Stomach (tissue), 4 donors: ENCODE results near the gene PGLYRP3.

ENCODE experiments used
- POLR2A ChIP-seq, 4 donors: fragments of 450-650 bp; IDR thresholded peaks; one replicate each; pipeline ENCODE4 v1.6.1; 2016; ENCODE audit warnings: antibody characterized with exemption in 4 of 4, control low read depth in 2 of 4, mild to moderate bottlenecking in 1 of 4, moderate library complexity in 1 of 4
- TF ChIP-seq, protein P1 (sequence below), 7 experiments: fragments of 450-650 bp in 4 of 7; fragments of 200-600 bp in 3 of 7; sonication (generic) in 3 of 7; IDR thresholded peaks; one replicate each; pipeline ENCODE4 v1.5.1; 2016 to 2019; ENCODE audit warnings: antibody characterized with exemption in 7 of 7, control low read depth in 2 of 7, mild to moderate bottlenecking in 1 of 7

DNA sequence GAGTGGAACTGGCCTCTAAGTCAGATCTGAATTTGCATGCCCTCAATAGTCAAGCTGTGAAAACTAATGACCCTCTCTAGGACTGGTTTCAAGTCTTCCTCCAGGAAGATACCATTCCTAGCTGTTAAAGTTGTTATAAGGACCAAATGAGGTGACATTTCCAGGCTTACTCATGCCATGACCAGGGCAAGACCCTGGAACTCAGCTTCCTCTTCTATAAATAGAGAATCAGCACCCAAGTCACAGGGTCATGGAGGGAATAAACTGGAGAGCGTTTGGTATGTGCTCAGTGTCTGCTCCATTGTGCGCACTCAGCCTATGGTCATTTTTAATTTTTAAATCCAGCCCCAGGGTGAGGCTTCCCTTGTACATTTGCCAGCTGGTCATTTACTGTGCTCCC, 47.4 kb upstream of the PGLYRP3 start:
- TF ChIP-seq, protein P1, sequence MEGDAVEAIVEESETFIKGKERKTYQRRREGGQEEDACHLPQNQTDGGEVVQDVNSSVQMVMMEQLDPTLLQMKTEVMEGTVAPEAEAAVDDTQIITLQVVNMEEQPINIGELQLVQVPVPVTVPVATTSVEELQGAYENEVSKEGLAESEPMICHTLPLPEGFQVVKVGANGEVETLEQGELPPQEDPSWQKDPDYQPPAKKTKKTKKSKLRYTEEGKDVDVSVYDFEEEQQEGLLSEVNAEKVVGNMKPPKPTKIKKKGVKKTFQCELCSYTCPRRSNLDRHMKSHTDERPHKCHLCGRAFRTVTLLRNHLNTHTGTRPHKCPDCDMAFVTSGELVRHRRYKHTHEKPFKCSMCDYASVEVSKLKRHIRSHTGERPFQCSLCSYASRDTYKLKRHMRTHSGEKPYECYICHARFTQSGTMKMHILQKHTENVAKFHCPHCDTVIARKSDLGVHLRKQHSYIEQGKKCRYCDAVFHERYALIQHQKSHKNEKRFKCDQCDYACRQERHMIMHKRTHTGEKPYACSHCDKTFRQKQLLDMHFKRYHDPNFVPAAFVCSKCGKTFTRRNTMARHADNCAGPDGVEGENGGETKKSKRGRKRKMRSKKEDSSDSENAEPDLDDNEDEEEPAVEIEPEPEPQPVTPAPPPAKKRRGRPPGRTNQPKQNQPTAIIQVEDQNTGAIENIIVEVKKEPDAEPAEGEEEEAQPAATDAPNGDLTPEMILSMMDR (IDR thresholded peaks at IDR 0.05): no peak
- no peak for TF ChIP-seq POLR2A (IDR thresholded peaks at IDR 0.05)
